Bronchial epithelial cell (primary cell): ENCODE measurements around the gene YWHAE. TPM values are rescaled to one million over a fixed set of nuclear protein-coding genes. Genes with fewer than 3 reads are reported as not detected.
"Not testable (repeated sequence)": the region's sequence is repeated elsewhere in the genome, so short reads cannot be mapped to it uniquely, and the experiment has no call there.

ENCODE experiments used
- DNase-seq: peaks from one replicate; pipeline ENCODE4 v3.0.0-alpha.2; 2010; ENCODE audit warnings: low read depth
- FAIRE-seq: peaks from 2 replicates; lab custom pipeline; 2011; peaks lifted over from hg19 to GRCh38; lab: Jason Lieb, UNC
- H3K27me3 ChIP-seq: 2 replicates; pipeline ENCODE4 v1.5.1; 2011; ENCODE audit warnings: low read length; ENCODE audit not compliant: control insufficient read depth, insufficient read depth
- H3K36me3 ChIP-seq: 2 replicates; pipeline ENCODE4 v1.5.1; 2011; ENCODE audit warnings: low read length; ENCODE audit not compliant: control insufficient read depth, insufficient read depth
- H3K4me3 ChIP-seq: 2 replicates; pipeline ENCODE4 v1.5.1; 2011; ENCODE audit warnings: mild to moderate bottlenecking, low read depth, low read length, control low read depth
- CTCF ChIP-seq: IDR thresholded peaks from 2 replicates; pipeline ENCODE4 v1.5.1; 2011; ENCODE audit warnings: mild to moderate bottlenecking, moderate library complexity, low read length, control low read depth, inconsistent platforms; ENCODE audit not compliant: insufficient read depth, severe bottlenecking
- total RNA-seq: library from RNA; depleted of rRNA; stranded (reverse); fragments of >200 nt; gene quantifications from 2 replicates; pipeline ENCODE4 v1.2.1, GENCODE V29; 2014

The YWHAE gene
- total RNA-seq, 1 donor from 2014 or later = 307 TPM

GRCh38 chr17:1390432-1391367 is 9.3 kb downstream of the YWHAE start:
- H3K36me3 ChIP-seq = no peaks in the 10 kb centered on the region
- DNase-seq (no peak), FAIRE-seq (no peak)
- H3K4me3 ChIP-seq = no peak overlapping the region
- TF ChIP-seq CTCF = no peak
- H3K27me3 ChIP-seq = no peaks in the 10 kb centered on the region

- not testable (repeated sequence) for FAIRE-seq, H3K4me3 ChIP-seq, DNase-seq
Measured at GRCh38 chr17:1387490-1388227, 12.4 kb downstream of the YWHAE start.

GRCh38 chr17:1386675-1387190 is 13.3 kb downstream of the YWHAE start:
- not testable (repeated sequence) for H3K27me3 ChIP-seq, DNase-seq, FAIRE-seq, H3K4me3 ChIP-seq, H3K36me3 ChIP-seq

More at GRCh38 chr17:1387490-1388227, 12.4 kb downstream of the YWHAE start:
- H3K27me3 ChIP-seq, H3K36me3 ChIP-seq: not testable (repeated sequence)

GRCh38 chr17:1386265-1386664 is 13.8 kb downstream of the YWHAE start:
- no peak for TF ChIP-seq CTCF
- Histone ChIP-seq H3K4me3 (no peak overlapping the region), H3K36me3 (no peaks in the 10 kb centered on the region), H3K27me3 (no peaks in the 10 kb centered on the region)
- no peak for FAIRE-seq
- no peak for DNase-seq

- H3K27me3 ChIP-seq = no peaks in the 10 kb centered on the region
- no peak for TF ChIP-seq CTCF
- DNase-seq = no peak
- no peaks in the 10 kb centered on the region for H3K36me3 ChIP-seq
- no peak for FAIRE-seq
- no peak overlapping the region for H3K4me3 ChIP-seq
Measured at GRCh38 chr17:1385861-1386260, 14.2 kb downstream of the YWHAE start.

- TF ChIP-seq CTCF = no peak
- FAIRE-seq (no peak), DNase-seq (no peak)
- Histone ChIP-seq H3K36me3 (no peaks in the 10 kb centered on the region), H3K4me3 (no peak overlapping the region), H3K27me3 (no peaks in the 10 kb centered on the region)
Measured at GRCh38 chr17:1384905-1385435, 15.1 kb downstream of the YWHAE start.
